H1 (cell line): Measurements from ENCODE around the gene SIK2. TPM values are rescaled to one million over a fixed set of nuclear protein-coding genes. Genes with fewer than 3 reads are reported as not detected.

Experiments used
- CTCF ChIA-PET: fragments of 300-600 bp; sonication (Branson Sonifier 250); formaldehyde crosslinking; loops from one replicate; lab custom pipeline; 2021; ENCODE audit not compliant: partially characterized antibody; lab: Charles Lee
- POLR2A ChIA-PET: fragments of 300-600 bp; sonication (Branson Sonifier 250); formaldehyde crosslinking; loops from one replicate; lab custom pipeline; 2021; ENCODE audit warnings: inconsistent platforms; ENCODE audit not compliant: partially characterized antibody; lab: Charles Lee
- DNase-seq, 2 experiments: peaks; one replicate each; pipeline versions ENCODE4 v3.0.0 to v3.0.0-alpha.2; 2010 to 2022; ENCODE audit warnings: low spot score in 2 of 2, low read depth in 1 of 2, mixed read lengths in 1 of 2
- FAIRE-seq: peaks from 2 replicates; lab custom pipeline; 2011; peaks lifted over from hg19 to GRCh38; lab: Jason Lieb, UNC
- H2AFZ ChIP-seq: 2 replicates; pipeline ENCODE4 v1.8.1; 2012; ENCODE audit warnings: low read length, inconsistent platforms
- H2AK5ac ChIP-seq: 2 replicates; pipeline ENCODE4 v1.6.1; 2013; ENCODE audit warnings: low read depth, low read length
- H2BK120ac ChIP-seq: replicated peaks from 2 replicates; pipeline ENCODE3; 2013; ENCODE audit warnings: low read depth, low read length, inconsistent platforms
- H2BK12ac ChIP-seq: 2 replicates; pipeline ENCODE4 v1.6.1; 2013; ENCODE audit warnings: low read depth, low read length
- H2BK15ac ChIP-seq: 2 replicates; pipeline ENCODE4 v1.6.1; 2013; ENCODE audit warnings: low read length
- H2BK20ac ChIP-seq: 2 replicates; pipeline ENCODE4 v1.6.1; 2013; ENCODE audit warnings: low read length
- H2BK5ac ChIP-seq: 2 replicates; pipeline ENCODE4 v1.6.1; 2013; ENCODE audit warnings: low read depth, low read length
- H3K14ac ChIP-seq: 2 replicates; pipeline ENCODE4 v1.6.1; 2013; ENCODE audit warnings: inconsistent platforms; ENCODE audit not compliant: insufficient read length
- H3K18ac ChIP-seq: 2 replicates; pipeline ENCODE4 v1.6.1; 2013; ENCODE audit warnings: low read length; ENCODE audit errors: extremely low read depth
- H3K23ac ChIP-seq: 2 replicates; pipeline ENCODE4 v1.6.1; 2013; ENCODE audit warnings: inconsistent platforms; ENCODE audit not compliant: insufficient read length
- H3K23me2 ChIP-seq: 2 replicates; pipeline ENCODE4 v1.6.1; 2013; ENCODE audit warnings: low read depth, low read length
- H3K27ac ChIP-seq: 2 replicates; pipeline ENCODE4 v1.6.1; 2011; ENCODE audit warnings: low read depth, low read length, inconsistent platforms
- H3K27me3 ChIP-seq, 4 experiments: replicated peaks in 1 of 4; 1 replicate in 1 of 4; 2 replicates in 3 of 4; pipeline versions ENCODE4 v1.6.1 to v1.8.1; 2011 to 2013; ENCODE audit warnings: low read length in 3 of 4, mild to moderate bottlenecking in 3 of 4, inconsistent platforms in 2 of 4, mixed read lengths in 2 of 4, moderate library complexity in 1 of 4; ENCODE audit not compliant: control insufficient read depth in 3 of 4, insufficient read depth in 3 of 4; ENCODE audit errors: extremely low read depth in 1 of 4
- H3K36me3 ChIP-seq, 4 experiments: 2 replicates each; pipeline versions ENCODE4 v1.6.1 to v1.8.1; 2011 to 2013; ENCODE audit warnings: mild to moderate bottlenecking in 4 of 4, low read length in 3 of 4, moderate library complexity in 2 of 4, control low read depth in 1 of 4, inconsistent platforms in 1 of 4; ENCODE audit not compliant: insufficient read depth in 4 of 4, control insufficient read depth in 2 of 4
- H3K4ac ChIP-seq: replicated peaks from 2 replicates; pipeline ENCODE3; 2013; ENCODE audit warnings: low read length, low read depth, mixed read lengths, inconsistent platforms; ENCODE audit not compliant: insufficient read length
- H3K4me1 ChIP-seq, 4 experiments: replicated peaks in 1 of 4; 1 replicate in 1 of 4; 2 replicates in 3 of 4; pipeline versions ENCODE4 v1.6.1 to v1.8.1; 2011 to 2013; ENCODE audit warnings: low read length in 3 of 4, inconsistent platforms in 2 of 4, mixed read lengths in 1 of 4; ENCODE audit not compliant: insufficient read depth in 4 of 4, control insufficient read depth in 3 of 4
- H3K4me2 ChIP-seq, 2 experiments: 2 replicates each; pipeline versions ENCODE4 v1.6.1 to v1.8.1; 2011 to 2013; ENCODE audit warnings: low read depth in 2 of 2, low read length in 2 of 2, control low read depth in 1 of 2, inconsistent platforms in 1 of 2, mild to moderate bottlenecking in 1 of 2; ENCODE audit not compliant: insufficient read depth in 1 of 2
- H3K4me3 ChIP-seq, 4 experiments: fragments of 200-600, 300-600 bp in 1 of 4; sonication (generic), shearing (Covaris generic), sonication (Bioruptor Twin) in 1 of 4; 2 replicates each; pipeline versions ENCODE4 v1.5.1 to v1.8.1; 2011 to 2016; ENCODE audit warnings: low read length in 4 of 4, low read depth in 3 of 4, control low read depth in 2 of 4, inconsistent platforms in 2 of 4, mild to moderate bottlenecking in 2 of 4, mixed read lengths in 1 of 4, moderate library complexity in 1 of 4; ENCODE audit not compliant: insufficient read depth in 2 of 4; ENCODE audit errors: extremely low read depth in 1 of 4
- H3K56ac ChIP-seq: replicated peaks from 2 replicates; pipeline ENCODE3; 2013; ENCODE audit warnings: low read depth, mild to moderate bottlenecking, mixed read lengths, low read length, inconsistent platforms; ENCODE audit not compliant: insufficient read length
- H3K79me1 ChIP-seq: 2 replicates; pipeline ENCODE4 v1.6.1; 2013; ENCODE audit warnings: low read depth, low read length, control low read depth
- H3K79me2 ChIP-seq, 2 experiments: 2 replicates each; pipeline versions ENCODE4 v1.6.1 to v1.8.1; 2012 to 2013; ENCODE audit warnings: low read length in 2 of 2, mild to moderate bottlenecking in 2 of 2, inconsistent platforms in 1 of 2; ENCODE audit not compliant: insufficient read depth in 2 of 2, control insufficient read depth in 1 of 2
- H3K9ac ChIP-seq, 4 experiments: replicated peaks in 1 of 4; 1 replicate in 1 of 4; 2 replicates in 3 of 4; pipeline versions ENCODE4 v1.6.1 to v1.8.1; 2011 to 2013; ENCODE audit warnings: low read depth in 3 of 4, low read length in 3 of 4, control low read depth in 2 of 4, mild to moderate bottlenecking in 2 of 4, moderate library complexity in 2 of 4, inconsistent platforms in 1 of 4; ENCODE audit errors: extremely low read depth in 1 of 4
- H3K9me3 ChIP-seq, 2 experiments: 2 replicates each; pipeline versions ENCODE4 v1.6.1 to v1.8.1; 2012 to 2013; ENCODE audit warnings: mild to moderate bottlenecking in 2 of 2, moderate library complexity in 2 of 2, control low read depth in 1 of 2, inconsistent platforms in 1 of 2, low read depth in 1 of 2, low read length in 1 of 2, mixed read lengths in 1 of 2; ENCODE audit not compliant: insufficient read depth in 2 of 2
- H4K20me1 ChIP-seq, 2 experiments: replicated peaks in 1 of 2; 2 replicates each; pipeline versions ENCODE3 to v1.8.1; 2011 to 2013; ENCODE audit warnings: inconsistent platforms in 2 of 2, low read length in 2 of 2, mild to moderate bottlenecking in 1 of 2; ENCODE audit not compliant: insufficient read depth in 2 of 2, control insufficient read depth in 1 of 2
- H4K5ac ChIP-seq: 2 replicates; pipeline ENCODE4 v1.6.1; 2013; ENCODE audit warnings: low read length, low read depth, mixed read lengths, inconsistent platforms; ENCODE audit not compliant: insufficient read length
- H4K8ac ChIP-seq: 2 replicates; pipeline ENCODE4 v1.8.0; 2013; ENCODE audit warnings: mild to moderate bottlenecking, moderate library complexity, low read length, inconsistent platforms; ENCODE audit not compliant: insufficient read depth; ENCODE audit errors: extremely low read depth
- H4K91ac ChIP-seq: replicated peaks from 2 replicates; pipeline ENCODE3; 2013; ENCODE audit warnings: low read length, mixed read lengths, inconsistent platforms; ENCODE audit not compliant: insufficient read length
- CHD1 ChIP-seq: IDR thresholded peaks from 2 replicates; pipeline ENCODE4 v1.6.1; 2012; ENCODE audit warnings: low read depth, low read length, improper control_type of control experiment
- CREB1 ChIP-seq: IDR thresholded peaks from 2 replicates; pipeline ENCODE4 v1.6.1; 2012; ENCODE audit warnings: inconsistent platforms
- EGR1 ChIP-seq: IDR thresholded peaks from 2 replicates; pipeline ENCODE4 v1.6.1; 2011; ENCODE audit warnings: low read depth, low read length, borderline replicate concordance
- FOSL1 ChIP-seq: IDR thresholded peaks from 2 replicates; pipeline ENCODE4 v1.6.1; 2011; ENCODE audit warnings: mild to moderate bottlenecking, low read depth, low read length, moderate library complexity; ENCODE audit not compliant: insufficient read depth
- GTF2F1 ChIP-seq: IDR thresholded peaks from 2 replicates; pipeline ENCODE4 v1.6.1; 2012; ENCODE audit warnings: low read depth, low read length, improper control_type of control experiment, borderline replicate concordance
- KDM1A ChIP-seq: fragments of 200-600, 300-600 bp; sonication (generic); IDR thresholded peaks from 2 replicates; pipeline ENCODE4 v1.7.1; 2016; ENCODE audit warnings: mild to moderate bottlenecking, low read length, borderline replicate concordance
- MAFK ChIP-seq: IDR thresholded peaks from 2 replicates; pipeline ENCODE4 v1.6.1; 2012; ENCODE audit warnings: low read depth, mild to moderate bottlenecking, improper control_type of control experiment, low read length
- POLR2A ChIP-seq, 2 experiments: IDR thresholded peaks; 1 replicate in 1 of 2; 2 replicates in 1 of 2; pipeline ENCODE4 v1.6.1; 2011; ENCODE audit warnings: low read depth in 2 of 2, low read length in 2 of 2, mild to moderate bottlenecking in 2 of 2; ENCODE audit errors: control extremely low read depth in 1 of 2
- RFX5 ChIP-seq: IDR thresholded peaks from 2 replicates; pipeline ENCODE4 v1.6.1; 2011; ENCODE audit warnings: low read depth, low read length, improper control_type of control experiment, borderline replicate concordance
- SAP30 ChIP-seq: fragments of 300-600 bp; sonication (generic); IDR thresholded peaks from 2 replicates; pipeline ENCODE4 v1.7.1; 2012; ENCODE audit warnings: low read length, moderate library complexity, mild to moderate bottlenecking, inconsistent platforms; ENCODE audit not compliant: insufficient read depth, insufficient replicate concordance
- SP2 ChIP-seq: IDR thresholded peaks from 2 replicates; pipeline ENCODE4 v1.6.1; 2012; ENCODE audit warnings: mild to moderate bottlenecking, low read length, inconsistent platforms
- SP4 ChIP-seq: IDR thresholded peaks from 2 replicates; pipeline ENCODE4 v1.6.1; 2012; ENCODE audit warnings: low read length, inconsistent platforms
- SRF ChIP-seq: IDR thresholded peaks from 2 replicates; pipeline ENCODE4 v1.6.1; 2011; ENCODE audit warnings: mild to moderate bottlenecking, low read depth, low read length, moderate library complexity
- WGBS, 2 experiments: shearing (Covaris generic) in 1 of 2; methylation state at CpG; one replicate each; pipeline versions ENCODE4 v1.1.6 to v1.1.7; 2013 to 2015; ENCODE audit warnings: low lambda C conversion rate in 2 of 2, mixed read lengths in 2 of 2, inconsistent platforms in 1 of 2, low coverage in 1 of 2, missing lambda C conversion rate in 1 of 2; ENCODE audit not compliant: insufficient replicate concordance in 2 of 2, insufficient coverage in 1 of 2, insufficient read length in 1 of 2; ENCODE audit errors: extremely low coverage in 1 of 2, missing lambda C conversion rate in 1 of 2; 5-methylcytosine and 5-hydroxymethylcytosine counted together
- polyA plus RNA-seq, 7 experiments: library from polyadenylated mRNA; depleted of rRNA in 3 of 7; stranded (reverse) in 5 of 7; unstranded in 2 of 7; fragments of >200 nt in 5 of 7; fragments of 200-250 nt in 2 of 7; gene quantifications; 1 replicate in 5 of 7; 2 replicates in 1 of 7; 4 replicates in 1 of 7; pipeline versions ENCODE4 v1.2.1 to v1.2.3, GENCODE V29; 2011 to 2013; ENCODE audit warnings: missing spikeins in 2 of 7, mixed read lengths in 2 of 7
- total RNA-seq: library from RNA; stranded (reverse); fragmentation: NEBNext Ultra II Directional; extraction: Animal tissue kit (Norgen Biotek cat#: 25700); gene quantifications from 2 replicates; pipeline ENCODE4 v1.2.1, GENCODE V29; 2021
- TF ChIP-seq, protein P1 (sequence below): IDR thresholded peaks from 2 replicates; pipeline ENCODE4 v1.6.1; 2012; ENCODE audit warnings: low read length, inconsistent platforms

Gene SIK2
- total and polyA plus RNA-seq, 2 of the 8 experiments (the other 6 are each of a cell fraction or from before 2014, with no cell fraction given), result 8.8 to 11.2 TPM

DNA sequence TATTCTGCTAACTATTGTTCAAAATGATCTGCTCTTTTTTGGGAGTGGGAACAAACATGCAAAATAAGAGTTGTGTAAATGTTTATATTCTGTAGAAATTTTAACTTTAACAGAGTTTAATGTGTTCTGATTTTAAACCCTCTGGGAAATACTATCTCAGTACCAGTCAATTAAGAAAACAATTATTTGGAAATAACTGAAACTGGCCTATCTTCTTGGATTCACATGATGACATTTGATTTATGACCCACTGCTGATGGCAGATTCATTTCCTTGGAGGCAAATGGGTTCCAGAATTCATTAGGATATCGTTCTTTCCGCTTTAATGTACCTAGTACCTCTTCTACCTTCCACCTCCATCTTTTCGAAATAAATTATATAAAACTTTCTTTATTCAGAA, 5.5 kb downstream of the SIK2 start:
- Histone ChIP-seq H3K23me2 (peaks cover 5% of the 10 kb centered on the region; the same call in 1 of the 2 replicates), H3K4me1 (peaks cover 0 to 7% (median 2%) of the 10 kb centered on the region in 4 experiments; a peak in 2 of 7 replicates), H4K20me1 (peaks cover 6 to 7% of the 10 kb centered on the region in 2 experiments), H2BK5ac (no peak overlapping the region), H3K79me2 (peaks cover 0 to 24% of the 10 kb centered on the region in 2 experiments; a peak in 2 of 4 replicates), H2BK120ac (no peak overlapping the region), H2AK5ac (no peak overlapping the region), H2BK15ac (no peak overlapping the region), H3K36me3 (no peaks in the 10 kb centered on the region), H3K27ac (no peak overlapping the region), H3K27me3 (peaks cover 1 to 11% (median 9%) of the 10 kb centered on the region in 4 experiments; a peak in 5 of 7 replicates), H3K23ac (no peak overlapping the region), H2AFZ (no peak overlapping the region), H3K9me3 (no peaks in the 10 kb centered on the region), H3K14ac (no peak overlapping the region), H3K18ac (no peak overlapping the region), H2BK12ac (no peak overlapping the region), H3K56ac (no peak overlapping the region), H4K5ac (no peak overlapping the region), H4K8ac (no peak overlapping the region), H2BK20ac (no peak overlapping the region), H3K4ac (no peak overlapping the region), H3K79me1 (no peaks in the 10 kb centered on the region; the same call in 1 of the 2 replicates), H4K91ac (no peak overlapping the region), H3K9ac (no peak overlapping the region), H3K4me2 (no peak overlapping the region), H3K4me3 (no peak overlapping the region)
- FAIRE-seq (no peak), DNase-seq (no peak)
- no peak for TF ChIP-seq SP2
- TF ChIP-seq RFX5, result no peak
- TF ChIP-seq POLR2A (IDR thresholded peaks at IDR 0.05; ENCODE audit: control extremely low read depth in 1 of 2, low read depth in 2 of 2, low read length in 2 of 2), result no peak
- no peak for TF ChIP-seq SAP30
- TF ChIP-seq MAFK, result no peak
- no peak for TF ChIP-seq EGR1
- TF ChIP-seq SP4, result no peak
- TF ChIP-seq, protein P1, sequence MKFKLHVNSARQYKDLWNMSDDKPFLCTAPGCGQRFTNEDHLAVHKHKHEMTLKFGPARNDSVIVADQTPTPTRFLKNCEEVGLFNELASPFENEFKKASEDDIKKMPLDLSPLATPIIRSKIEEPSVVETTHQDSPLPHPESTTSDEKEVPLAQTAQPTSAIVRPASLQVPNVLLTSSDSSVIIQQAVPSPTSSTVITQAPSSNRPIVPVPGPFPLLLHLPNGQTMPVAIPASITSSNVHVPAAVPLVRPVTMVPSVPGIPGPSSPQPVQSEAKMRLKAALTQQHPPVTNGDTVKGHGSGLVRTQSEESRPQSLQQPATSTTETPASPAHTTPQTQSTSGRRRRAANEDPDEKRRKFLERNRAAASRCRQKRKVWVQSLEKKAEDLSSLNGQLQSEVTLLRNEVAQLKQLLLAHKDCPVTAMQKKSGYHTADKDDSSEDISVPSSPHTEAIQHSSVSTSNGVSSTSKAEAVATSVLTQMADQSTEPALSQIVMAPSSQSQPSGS, result no peak
- no peak for TF ChIP-seq GTF2F1
- no peak for TF ChIP-seq CHD1
- TF ChIP-seq SRF, result no peak
- TF ChIP-seq KDM1A, result no peak
- no peak for TF ChIP-seq FOSL1
- TF ChIP-seq CREB1, result no peak
- WGBS, 2 experiments, result 86 to 100% methylated on average over 2 to 3 of the region's 3 CpGs
- CTCF ChIA-PET, result no interaction called here
- POLR2A ChIA-PET, result no interaction called here
